ENCODE results near the gene COL23A1.

The COL23A1 gene

DNA sequence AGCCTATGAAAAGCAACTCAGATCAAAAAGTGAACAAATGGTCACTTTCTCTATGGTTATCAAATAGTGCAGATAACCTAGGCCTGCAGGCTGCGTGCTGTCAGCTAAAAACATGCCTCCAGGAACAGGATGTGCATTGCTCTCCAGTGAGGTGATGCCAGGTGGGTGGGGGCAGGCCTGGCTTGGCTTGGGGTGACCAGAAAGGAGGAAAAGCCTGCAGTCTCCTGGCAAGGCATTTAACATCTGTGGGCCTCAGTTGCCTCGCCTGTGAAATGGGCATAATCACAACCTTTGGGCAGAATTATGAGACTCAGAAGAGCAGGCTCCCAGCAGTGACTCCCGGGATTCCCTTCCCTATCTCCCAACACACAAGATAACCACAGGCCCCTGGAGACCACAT is 135.9 kb downstream of the COL23A1 start:
- no peak for DNase-seq

DNA sequence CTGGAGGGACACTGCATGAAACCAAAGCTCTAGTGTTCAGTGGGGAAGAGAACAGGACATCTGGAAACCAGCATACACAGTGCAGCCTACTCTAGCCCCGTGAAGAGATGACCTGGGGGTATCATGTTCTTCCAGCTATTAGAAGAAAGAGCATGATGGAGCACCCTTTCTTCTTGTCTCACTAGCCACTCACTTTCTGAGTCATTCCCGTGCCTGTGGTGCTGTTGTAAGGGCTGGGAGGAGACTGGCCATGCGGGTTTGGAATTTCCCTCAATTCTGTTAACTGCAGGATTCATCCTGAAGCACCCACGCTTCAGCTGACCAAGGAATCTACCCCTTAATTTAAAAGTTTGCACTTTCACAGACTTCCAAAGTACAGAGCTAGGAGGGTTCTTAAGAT is 137.0 kb downstream of the COL23A1 start:
- no peak for DNase-seq

DNA sequence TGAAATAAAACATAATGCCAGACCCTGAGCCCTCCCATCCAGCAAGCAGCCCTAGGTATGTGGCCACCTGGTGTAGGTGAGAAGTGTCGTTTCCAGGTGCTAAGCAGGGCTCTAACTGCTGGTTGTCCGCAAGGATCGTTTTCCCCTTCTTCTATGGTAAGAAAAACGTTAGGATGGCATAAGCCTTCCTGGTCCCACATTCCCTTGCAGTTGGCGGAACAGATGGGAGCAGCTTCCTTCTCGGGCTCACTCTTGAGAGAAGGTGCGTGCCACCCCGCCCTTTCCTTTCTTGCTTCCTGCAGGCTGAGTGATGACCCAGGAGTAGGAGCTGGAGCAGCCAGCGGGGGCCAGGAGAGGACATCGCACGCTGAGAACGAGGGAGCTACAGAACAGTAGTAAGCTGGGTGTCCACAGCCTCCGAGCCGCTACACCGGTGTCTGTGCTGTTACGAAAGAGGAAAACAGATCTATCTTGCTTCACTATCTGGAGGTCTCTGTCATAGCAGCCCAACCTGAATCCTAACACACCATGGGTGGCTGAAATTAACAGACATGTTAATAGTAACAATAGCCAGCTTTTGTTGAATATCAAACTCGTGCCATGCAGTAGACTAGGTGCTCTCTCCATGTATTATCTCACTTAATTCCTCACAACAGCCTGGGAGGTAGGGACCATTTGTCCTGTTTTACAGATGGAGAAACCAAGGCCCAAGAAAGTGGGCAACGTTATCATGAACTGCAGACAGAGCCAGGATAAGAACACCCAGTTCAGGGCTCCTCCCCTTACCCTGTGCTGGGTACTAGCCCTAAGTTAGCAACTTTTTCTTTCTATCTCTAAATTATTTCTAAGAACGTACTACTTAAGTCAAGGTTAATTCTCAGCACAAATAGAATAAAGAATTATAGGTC is 139.8 kb downstream of the COL23A1 start:
- DNase-seq = no peak

DNA sequence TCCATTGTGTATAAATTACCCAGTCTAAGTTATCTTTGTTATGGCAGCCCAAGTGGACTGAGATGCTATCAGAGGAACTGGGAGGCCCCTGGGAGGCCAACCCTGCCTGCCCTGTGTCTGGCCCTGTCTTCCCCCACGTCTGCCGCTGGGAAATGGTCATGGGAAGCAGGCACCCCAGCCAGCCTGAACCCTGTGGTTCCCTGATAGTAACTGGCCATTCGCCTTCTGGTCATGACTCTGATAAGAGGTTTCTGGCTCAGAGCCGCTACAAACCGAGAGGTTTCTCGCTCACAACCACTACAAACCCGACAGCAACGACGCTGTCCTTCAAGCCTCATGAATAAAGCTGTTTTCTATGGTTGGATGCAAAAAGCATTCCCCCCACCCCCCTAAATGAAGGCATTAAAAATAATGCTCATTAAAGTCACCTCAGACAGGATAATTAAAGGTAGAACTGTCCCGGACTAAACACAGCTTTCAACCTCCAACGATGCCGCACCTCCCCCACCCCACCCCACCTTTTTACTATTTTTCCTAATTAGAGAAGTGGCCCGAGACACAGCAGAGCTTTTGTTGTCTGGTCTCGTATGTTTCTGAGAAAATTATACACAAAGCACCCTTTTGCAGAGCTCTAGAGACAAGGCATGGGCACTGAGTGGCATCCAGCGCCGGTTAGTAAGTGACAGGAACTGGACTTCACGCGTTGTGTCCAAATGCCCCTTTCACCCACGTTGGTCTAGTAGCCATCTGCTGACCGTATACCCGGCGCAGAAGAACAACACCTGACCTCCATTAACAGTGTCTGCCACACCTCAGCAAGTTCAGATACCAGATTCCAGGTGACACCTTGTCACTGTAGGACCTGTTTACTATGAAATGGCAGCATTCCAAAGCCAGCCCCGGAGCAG is 140.8 kb downstream of the COL23A1 start:
- DNase-seq = no peak

DNA sequence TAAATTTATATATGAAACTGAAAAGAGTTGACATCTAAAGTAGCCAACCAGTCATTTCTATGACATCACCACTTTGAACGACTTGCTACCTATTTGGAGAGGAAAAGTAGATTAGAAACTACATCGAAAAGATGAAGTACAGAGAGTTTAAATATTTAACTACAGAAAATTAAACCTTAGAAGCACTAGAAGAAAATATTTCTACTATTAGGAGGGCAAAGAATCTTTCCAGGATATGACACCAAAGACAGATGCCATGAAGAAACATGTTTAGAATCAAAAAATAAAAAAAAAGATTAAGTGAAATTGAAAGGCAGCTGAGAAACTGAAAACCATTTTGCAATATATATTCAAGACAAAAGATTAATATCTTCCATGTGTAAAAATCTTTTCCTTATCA is 144.7 kb downstream of the COL23A1 start:
- no peak for DNase-seq

DNA sequence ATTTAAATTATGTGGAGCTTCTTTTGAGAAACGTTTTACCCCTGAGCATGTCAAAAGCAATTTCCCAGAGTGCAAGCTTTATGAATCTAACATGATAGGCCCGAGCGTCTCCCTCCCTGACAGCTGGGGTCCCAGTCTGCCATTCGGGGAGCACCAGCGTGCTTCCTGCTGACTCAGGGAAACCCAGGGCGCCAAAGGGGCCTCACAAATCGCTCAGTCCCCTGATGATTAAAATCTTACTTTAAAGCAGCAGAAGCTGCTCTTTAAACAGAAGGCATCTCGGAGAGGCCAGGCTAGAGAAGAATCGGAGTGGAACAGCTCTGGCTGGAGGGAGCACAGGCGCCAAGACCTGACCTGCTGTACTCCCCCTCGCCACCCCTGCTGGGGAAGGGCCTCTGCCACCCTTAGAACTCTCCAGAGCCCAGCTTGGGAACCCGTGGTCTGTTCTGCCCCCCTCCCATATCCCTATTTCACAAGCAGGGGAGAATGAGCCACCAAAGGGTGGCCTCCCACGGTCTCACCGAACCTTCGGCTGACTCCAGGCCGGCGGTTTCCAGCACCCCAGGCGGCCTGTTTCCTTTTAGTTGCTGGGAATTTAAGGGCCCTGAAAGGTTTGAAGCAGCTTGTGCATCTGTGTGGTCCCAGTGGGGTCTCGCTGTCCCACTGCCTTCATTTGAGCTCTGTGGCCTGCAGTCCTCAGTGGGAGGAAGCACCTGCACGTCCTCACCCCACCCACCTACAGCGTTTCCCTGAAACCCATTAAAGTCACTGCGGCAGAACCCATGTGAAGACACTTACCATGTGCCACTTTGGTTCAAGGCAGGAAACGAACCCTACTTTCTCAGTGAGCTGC is 147.6 kb downstream of the COL23A1 start:
- DNase-seq = no peak

DNA sequence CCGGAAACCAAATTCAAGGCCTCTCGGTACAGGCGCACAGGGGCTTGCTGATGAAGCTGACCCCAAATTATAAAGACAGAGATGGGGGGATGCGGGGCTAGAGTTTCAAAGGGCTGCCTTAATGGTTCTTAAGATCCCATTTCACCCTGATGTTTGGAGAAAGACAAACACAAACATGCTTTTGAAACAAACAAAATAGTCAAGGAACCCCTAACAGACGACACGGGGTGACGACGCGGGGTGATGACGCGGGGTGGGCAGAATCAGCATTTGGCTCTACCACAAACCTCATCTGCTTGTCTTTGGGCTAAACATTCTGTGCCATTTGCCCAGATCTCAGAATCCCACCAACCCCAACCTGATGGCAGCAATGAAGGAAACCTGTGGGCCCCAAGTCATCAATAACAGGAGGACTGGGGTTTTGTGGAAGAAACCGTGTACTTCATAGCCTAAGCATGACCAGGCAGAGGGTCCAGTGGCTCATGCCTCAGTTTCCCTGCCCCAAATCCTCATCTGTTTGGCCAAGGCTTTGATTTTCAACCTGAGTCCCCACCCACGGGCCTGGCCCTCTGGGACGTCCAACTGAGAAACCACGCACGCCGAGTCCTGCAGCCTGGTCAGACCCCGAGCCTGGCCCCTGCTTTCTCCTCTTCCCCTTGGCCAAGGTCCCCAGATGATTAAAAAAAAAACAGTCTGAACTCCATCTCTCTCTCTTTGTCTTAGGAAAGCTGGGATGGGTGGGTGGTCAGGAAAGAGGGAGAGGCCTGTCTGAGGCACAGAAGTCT is 148.5 kb downstream of the COL23A1 start:
- DNase-seq = no peak

DNA sequence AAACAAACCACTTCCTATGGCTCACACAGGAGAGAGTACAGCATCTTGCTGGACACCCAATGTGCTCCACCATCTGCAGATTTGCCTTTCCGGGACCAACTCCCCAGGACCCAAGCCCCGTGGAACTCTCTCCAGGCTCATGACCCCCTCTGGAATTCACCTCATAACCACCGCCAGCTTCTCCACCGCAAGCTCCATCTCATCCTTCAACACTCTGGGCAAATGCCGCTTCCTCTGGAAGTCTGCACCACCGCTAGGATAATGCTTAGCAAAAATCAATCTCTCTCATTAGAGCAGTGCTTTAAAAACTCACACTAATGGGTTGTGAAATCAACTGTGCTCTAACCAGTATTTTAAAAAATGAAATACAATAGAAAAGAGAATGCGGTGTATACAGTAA is 150.0 kb downstream of the COL23A1 start:
- DNase-seq = no peak

DNA sequence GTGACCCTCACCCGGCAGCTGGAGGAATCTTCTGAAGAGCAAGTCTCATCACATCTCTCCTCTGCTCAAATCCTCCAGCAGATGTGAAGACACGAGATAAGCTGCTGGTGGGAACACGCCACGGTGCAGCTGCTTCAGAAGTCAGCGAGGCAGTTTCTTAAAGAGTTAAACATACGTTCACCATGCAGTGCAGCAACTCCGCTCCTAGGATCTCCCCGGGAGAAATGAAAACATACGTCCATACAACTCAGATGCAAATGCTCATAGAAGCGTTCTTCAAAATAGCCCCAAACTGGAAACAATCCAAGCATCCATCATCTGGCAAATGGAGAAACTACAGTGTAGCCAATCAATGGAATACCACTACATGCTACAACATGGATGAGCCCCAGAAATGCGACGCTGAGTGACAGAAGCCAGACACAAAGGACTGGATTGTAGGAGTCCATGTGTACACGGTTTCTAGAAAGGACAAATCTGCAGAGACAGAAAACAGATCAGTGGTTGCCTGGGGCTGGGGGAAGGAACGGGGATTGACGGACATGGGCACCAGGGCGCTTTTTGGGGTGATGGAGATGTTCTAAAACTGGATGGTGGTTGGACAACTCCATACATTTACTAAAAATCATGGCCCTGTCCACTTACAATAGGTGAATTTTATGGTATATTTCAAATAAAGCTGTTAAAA is 150.6 kb downstream of the COL23A1 start:
- no peak for DNase-seq

DNA sequence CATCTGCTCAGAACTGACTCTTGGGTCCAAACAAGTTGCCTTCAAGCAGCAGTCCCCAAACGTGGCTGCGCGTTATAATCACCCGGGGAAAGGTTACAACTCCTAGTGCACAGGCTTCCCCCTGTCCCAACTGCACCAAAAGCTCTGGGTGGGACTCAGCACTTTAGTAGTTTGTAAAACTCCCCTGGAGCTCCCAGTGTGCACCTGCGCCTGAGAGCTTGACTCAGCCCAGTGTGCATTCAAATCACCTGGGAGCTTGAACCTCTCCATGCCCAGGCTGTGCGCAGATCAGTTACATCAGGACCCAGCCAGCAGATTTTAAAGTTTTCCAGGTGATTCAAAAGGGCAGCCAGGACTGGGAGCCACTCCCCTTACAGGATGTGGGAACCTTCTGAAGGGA is 151.4 kb downstream of the COL23A1 start:
- DNase-seq = no peak

DNA sequence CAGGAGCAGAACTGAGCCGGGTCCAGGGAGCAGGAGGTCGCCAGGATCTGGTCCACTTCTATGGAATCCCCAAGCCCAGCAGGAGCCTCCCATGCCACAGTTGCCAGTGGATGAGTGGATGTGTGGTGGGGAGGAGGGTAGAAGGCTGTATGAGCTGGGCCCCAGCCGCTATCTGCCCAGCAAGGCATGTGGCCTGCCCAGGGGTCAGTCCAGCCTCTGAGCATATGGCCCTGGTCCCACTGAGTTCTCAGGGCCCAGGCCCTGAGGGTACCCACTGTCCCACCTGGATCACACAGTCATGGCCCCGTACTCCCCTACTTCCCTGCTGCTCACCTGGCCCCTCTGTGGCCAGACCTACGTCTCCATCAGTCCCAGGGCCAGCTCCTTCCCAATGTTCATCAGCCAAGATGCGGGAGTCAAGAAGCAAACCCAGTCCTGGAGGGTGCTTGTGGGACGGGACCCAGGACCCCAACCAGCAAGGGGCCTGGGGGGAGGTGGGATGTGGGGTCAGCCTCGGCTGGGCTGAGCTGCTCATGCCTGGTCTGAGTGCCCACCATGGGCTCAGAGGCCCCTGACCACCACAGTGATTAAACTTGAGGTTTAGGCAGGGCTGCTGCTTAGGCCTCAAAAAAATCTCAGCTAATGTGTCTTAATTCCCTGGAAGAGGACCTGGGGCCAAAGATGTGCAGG is 152.7 kb downstream of the COL23A1 start:
- DNase-seq = no peak

DNA sequence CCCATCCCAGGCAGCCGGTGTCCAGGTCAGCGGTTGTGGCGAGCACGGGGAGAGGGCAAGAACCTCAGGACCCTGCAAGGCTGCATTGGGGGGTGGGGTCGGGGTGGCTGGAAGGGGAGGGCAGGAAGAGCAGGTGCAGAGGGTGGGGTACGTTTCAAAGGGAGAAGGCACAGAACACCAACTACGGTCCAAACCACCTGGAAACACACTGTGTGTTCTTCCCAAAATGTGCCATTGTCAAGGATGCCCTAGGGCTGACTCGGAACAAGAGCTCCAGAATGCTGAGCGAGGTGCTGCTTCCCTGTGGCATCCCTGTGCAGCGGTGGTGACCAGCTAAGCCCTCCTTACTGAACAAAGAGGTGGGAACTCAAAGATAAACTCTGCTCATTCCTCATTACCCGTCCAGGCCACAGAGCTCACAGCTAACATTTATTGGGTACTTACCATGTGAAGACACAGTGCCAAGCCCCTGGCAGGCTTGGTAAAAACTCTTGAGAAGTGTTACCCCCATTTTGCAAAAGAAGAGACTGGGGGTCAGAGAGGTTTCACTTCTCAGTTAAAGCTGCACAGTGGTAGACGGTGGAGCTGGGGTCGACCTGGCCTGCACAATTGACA is 153.8 kb downstream of the COL23A1 start:
- DNase-seq = no peak

DNA sequence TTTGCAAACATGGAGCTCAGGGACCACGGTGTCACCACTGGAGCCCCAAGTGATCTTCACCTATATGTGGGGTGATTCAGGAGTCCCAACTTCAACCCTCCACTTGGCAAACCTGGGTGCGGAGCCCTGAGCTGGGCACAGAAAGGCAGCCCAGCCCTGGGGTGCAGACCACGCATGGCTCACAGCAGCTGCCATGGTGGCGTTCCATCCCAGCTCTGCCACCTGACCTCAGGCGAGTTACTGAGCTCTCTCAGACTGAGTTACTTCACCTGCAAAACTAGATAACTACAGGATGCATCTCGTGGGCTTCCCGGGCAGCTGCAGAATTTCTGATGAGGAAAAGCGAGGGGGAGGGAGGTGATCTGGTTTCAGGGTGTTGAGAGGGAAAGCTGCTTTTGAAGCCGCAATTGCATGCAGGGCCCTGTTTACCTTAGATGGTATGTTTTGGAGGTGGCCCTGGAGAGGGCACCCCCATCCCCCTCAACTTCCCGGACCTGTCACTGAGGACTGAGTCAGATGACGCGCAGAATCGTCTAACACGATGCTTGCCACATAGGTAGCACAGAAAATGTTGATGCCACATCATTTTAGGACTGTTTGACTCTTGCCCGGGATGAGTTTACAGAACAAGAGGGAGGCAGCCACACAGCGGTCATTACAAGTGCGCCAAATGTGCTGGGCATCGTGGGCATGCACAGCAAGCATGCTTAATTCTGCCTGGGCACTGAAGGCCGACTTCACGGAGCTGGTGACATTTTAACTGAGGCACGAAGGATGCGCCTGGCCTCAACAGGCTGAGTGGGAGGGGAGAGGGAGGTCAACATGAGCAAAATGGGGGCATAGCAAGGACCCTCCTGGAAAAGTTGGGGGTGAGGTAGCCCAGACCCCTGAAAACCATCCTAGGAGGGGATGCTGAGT is 154.6 kb downstream of the COL23A1 start:
- no peak for DNase-seq

DNA sequence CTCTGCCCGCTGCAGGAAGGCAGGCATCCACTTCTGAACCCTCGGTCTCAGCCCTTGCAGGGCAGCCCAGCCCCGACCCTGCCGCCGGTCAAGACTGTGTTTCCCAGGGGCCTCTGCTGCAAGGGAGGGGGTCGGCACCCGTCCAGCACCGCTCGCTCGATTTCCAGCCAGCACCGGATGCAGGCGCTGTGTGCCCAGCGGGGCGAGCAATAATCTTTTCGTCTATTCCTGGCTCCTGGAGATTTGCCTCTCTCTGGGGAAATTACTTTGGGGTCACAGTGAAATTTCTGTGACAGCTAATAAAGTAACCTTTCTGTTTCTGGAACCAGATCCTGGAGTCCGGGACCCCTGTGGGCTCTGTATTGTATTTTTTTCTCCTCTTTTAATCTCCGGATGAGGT is 155.3 kb downstream of the COL23A1 start:
- DNase-seq = no peak

DNA sequence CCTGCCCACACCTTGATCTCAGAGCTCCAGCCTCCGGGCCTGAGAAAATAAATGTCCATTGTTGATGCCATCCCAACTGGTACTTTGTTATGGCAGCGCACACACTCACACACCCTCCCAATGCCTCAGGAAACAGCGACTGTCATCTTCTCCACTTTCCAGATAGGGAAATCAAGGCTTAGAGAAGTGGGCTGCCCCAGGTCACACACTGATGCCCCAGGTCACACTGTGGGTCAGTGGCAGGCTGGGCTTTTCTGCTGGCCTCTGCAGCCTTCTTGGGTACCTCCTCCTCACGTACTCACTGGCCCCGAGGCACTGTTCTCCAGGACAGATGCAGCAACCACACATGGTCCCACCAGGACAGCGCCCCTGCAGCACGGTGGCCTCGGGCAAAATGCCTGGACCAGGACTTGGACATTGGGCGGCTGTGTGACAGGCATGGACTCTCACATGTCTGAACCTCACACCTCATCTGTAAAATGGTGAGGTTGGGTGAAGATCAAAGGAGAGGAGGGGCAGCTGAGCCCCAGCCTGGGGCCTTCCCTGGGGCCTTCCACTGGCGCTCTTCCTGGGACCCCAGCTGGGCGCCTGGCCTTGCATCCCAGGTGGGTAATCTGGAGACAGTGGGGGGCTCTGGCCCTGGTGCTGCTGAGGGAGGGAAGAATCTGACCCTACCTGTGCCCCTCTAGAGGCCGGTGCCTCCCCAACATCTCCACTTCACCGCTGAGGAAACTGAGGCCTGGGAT is 156.0 kb downstream of the COL23A1 start:
- no peak for DNase-seq

DNA sequence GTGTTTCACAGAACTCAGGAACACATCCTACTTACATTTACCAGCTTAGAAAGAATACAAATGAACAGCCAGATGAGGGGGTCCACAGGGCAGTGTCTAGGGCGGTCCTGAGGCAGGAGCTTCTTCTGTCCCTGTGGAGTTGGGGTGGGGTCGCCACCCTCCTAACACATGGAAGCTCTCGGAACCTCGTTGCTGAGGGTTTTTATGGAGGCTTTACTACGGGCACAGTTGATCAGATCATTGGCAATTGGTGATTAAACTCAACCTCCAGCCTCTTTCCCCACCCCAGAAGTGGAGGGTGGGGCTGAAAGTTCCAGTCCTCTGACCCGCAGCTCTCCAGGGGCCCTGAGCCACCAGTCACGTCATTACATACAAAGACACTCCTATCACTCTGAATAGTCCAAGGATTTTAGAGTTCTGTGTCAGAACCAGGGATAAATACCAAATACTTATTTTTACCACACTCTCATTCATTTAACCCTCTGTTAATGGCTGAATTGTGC is 156.9 kb downstream of the COL23A1 start:
- DNase-seq = no peak

DNA sequence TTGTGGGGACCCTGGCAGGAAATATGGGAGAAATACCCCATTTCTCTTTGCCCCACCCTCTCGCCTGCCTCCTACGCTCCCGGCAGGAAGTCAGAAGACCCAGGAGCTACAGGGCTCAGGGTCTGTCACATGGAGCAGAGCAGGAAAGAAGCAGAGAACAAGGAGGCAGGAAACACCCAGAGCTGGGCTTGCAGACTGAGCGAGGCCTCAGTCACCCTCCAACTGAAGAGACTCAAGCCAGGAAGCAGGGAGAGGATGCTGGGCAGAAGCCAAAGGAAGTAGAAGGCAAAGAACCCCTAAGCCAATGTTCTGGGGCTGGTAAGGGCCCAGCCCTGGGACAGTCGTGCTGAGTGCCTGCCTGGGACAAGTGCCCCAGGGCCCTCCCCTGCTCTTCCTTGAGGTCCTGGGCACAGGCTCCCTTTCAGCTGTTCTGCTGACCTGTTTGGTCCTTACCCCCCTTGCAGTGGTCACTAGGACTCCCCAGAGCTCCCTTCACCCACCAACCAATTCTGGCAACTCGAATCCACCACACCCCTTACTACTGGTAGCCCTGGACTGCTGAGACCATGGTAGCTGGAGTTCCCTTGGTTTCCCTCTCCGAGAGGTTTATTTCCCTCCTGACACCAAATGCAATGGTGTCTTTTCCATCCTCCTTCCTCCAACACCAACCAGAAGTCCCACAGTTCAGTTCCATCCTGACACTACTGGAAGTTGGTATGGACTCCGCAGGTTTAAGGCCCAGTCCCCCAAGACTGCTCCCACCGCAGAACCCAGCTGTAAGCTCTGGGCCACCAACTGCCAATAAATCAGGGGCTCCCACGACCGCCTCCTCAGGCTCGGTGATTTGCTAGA is 157.5 kb downstream of the COL23A1 start:
- no peak for DNase-seq
